Kidney (tissue), 14 donors: ENCODE results near the gene PHLDB1. TPM values are rescaled to one million over a fixed set of nuclear protein-coding genes. Genes with fewer than 3 reads are reported as not detected.

Experiments
- DNase-seq, 5 donors: peaks; one replicate each; pipeline ENCODE4 v3.0.0-alpha.2; 2013 to 2020
- FAIRE-seq: peaks from 2 replicates; lab custom pipeline; 2012; peaks lifted over from hg19 to GRCh38; lab: Jason Lieb, UNC
- H3K27ac ChIP-seq, 2 donors: one replicate each; pipeline ENCODE4 v1.7.0; 2013; ENCODE audit warnings: low read depth in 2 of 2, low read length in 2 of 2, inconsistent platforms in 1 of 2
- H3K27me3 ChIP-seq: one replicate; pipeline ENCODE4 v1.7.1; 2013; ENCODE audit warnings: low read length, inconsistent platforms; ENCODE audit not compliant: control insufficient read depth, insufficient read depth
- H3K36me3 ChIP-seq, 3 donors: one replicate each; pipeline versions ENCODE4 v1.7.0 to v1.7.1; 2013; ENCODE audit warnings: low read length in 3 of 3, control low read depth in 1 of 3, inconsistent platforms in 1 of 3; ENCODE audit not compliant: insufficient read depth in 3 of 3, control insufficient read depth in 2 of 3
- H3K4me1 ChIP-seq, 3 donors: one replicate each; pipeline versions ENCODE4 v1.7.0 to v1.7.1; 2013; ENCODE audit warnings: low read length in 3 of 3, inconsistent platforms in 1 of 3, low read depth in 1 of 3; ENCODE audit not compliant: control insufficient read depth in 2 of 3, insufficient read depth in 2 of 3
- H3K4me3 ChIP-seq, 3 donors: one replicate each; pipeline versions ENCODE4 v1.7.0 to v1.8.1; 2013; ENCODE audit warnings: low read length in 3 of 3, control low read depth in 1 of 3, inconsistent platforms in 1 of 3
- H3K9ac ChIP-seq, 3 donors: one replicate each; pipeline versions ENCODE4 v1.7.0 to v1.7.1; 2013; ENCODE audit warnings: low read length in 3 of 3, control low read depth in 1 of 3, inconsistent platforms in 1 of 3
- H3K9me3 ChIP-seq, 3 donors: one replicate each; pipeline versions ENCODE4 v1.7.0 to v1.7.1; 2013; ENCODE audit warnings: low read length in 3 of 3, control low read depth in 1 of 3, inconsistent platforms in 1 of 3; ENCODE audit not compliant: control insufficient read depth in 2 of 3, insufficient read depth in 1 of 3
- CTCF ChIP-seq: IDR thresholded peaks from 3 replicates; pipeline ENCODE4 v1.5.1; 2012; ENCODE audit warnings: mild to moderate bottlenecking, moderate library complexity, borderline replicate concordance; ENCODE audit not compliant: insufficient read depth; ENCODE audit errors: extremely low read depth
- intact Hi-C: fragments of 100-400 bp; cut with DNase I; formaldehyde crosslinking; loops from one replicate; pipeline ENCODE4 v1.11.1; 2022
- polyA plus RNA-seq: library from polyadenylated mRNA; stranded (reverse); fragments of 350-450 nt; fragmentation: Illumina TruSeq; extraction: RNeasy Lipid Tissue Mini Kit (QIAGEN cat#74804); gene quantifications from one replicate; pipeline ENCODE4 v1.2.3, GENCODE V29; 2014; ENCODE audit warnings: low read depth, low replicate concordance; ENCODE audit not compliant: insufficient read depth
- total RNA-seq: library from RNA; stranded (reverse); fragmentation: NEBNext Ultra II Directional; extraction: Animal tissue kit (Norgen Biotek cat#: 25700); gene quantifications from one replicate; pipeline ENCODE4 v1.2.1, GENCODE V29; 2021
- donor health status: control.
- donor health status: control.
- donor health status: control.
- donor health status: control.
- donor health status: control.
- donor health status: DM: yes; HTN: yes; CAD: no.
- donor health status: Normal renal cell carcinoma (clear cell type).

Gene PHLDB1
- total and polyA plus RNA-seq, 2 donors from 2014 or later, result 39.1 to 118 TPM

- peaks cover 0 to 9% (median 3%) of the 10 kb centered on the region in 3 donors for H3K4me1 ChIP-seq
- no peak overlapping the region for H3K9ac ChIP-seq
- H3K9me3 ChIP-seq, result no peaks in the 10 kb centered on the region
- H3K36me3 ChIP-seq, result peaks cover 17 to 62% (median 44%) of the 10 kb centered on the region in 3 donors
- no peaks in the 10 kb centered on the region for H3K27me3 ChIP-seq
- no peak overlapping the region for H3K27ac ChIP-seq
- DNase-seq (peak in 1 of 5 donors; percentile 10), FAIRE-seq (no peak)
- intact Hi-C loops, result no loop called here
- no peak overlapping the region for H3K4me3 ChIP-seq
- no peak for TF ChIP-seq CTCF
Measured at GRCh38 chr11:118646393-118646792, 39.0 kb downstream of the PHLDB1 start.

GRCh38 chr11:118648291-118648690 is 40.9 kb downstream of the PHLDB1 start:
- FAIRE-seq (no peak), DNase-seq (peak in 1 of 5 donors; percentile 25)
- H3K9me3 ChIP-seq, result no peaks in the 10 kb centered on the region
- H3K27me3 ChIP-seq, result no peaks in the 10 kb centered on the region
- TF ChIP-seq CTCF, result no peak
- no peaks in the 10 kb centered on the region for H3K4me1 ChIP-seq
- H3K27ac ChIP-seq, result no peak overlapping the region
- no peak overlapping the region for H3K9ac ChIP-seq
- no peak overlapping the region for H3K4me3 ChIP-seq
- peaks cover 20 to 67% (median 50%) of the 10 kb centered on the region in 3 donors for H3K36me3 ChIP-seq
- intact Hi-C loops, result no loop called here

- intact Hi-C loops, result no loop called here
- DNase-seq (peak in 2 of 5 donors; percentile 20 to 24), FAIRE-seq (no peak)
Measured at GRCh38 chr11:118649941-118650340, 42.5 kb downstream of the PHLDB1 start.

More at GRCh38 chr11:118649941-118650340, 42.5 kb downstream of the PHLDB1 start:
- H3K27ac ChIP-seq, result no peak overlapping the region
- no peak overlapping the region for H3K4me3 ChIP-seq
- H3K9me3 ChIP-seq, result no peaks in the 10 kb centered on the region
- no peak overlapping the region for H3K9ac ChIP-seq
- H3K4me1 ChIP-seq, result no peaks in the 10 kb centered on the region
- H3K36me3 ChIP-seq, result peaks cover 21 to 56% (median 53%) of the 10 kb centered on the region in 3 donors
- H3K27me3 ChIP-seq, result no peaks in the 10 kb centered on the region
- TF ChIP-seq CTCF, result no peak
